A673 (cell line): ENCODE results near the gene NF1.

ENCODE experiments used
- CTCF ChIP-seq: fragments of 300-800, 200-600 bp; sonication (generic); conservative IDR thresholded peaks from 2 replicates; pipeline ENCODE4 v1.5.1; 2017; ENCODE audit warnings: low read depth, mild to moderate bottlenecking, antibody characterized with exemption, low read length, moderate library complexity, mixed read lengths
- EZH2 ChIP-seq: fragments of 200-600 bp; sonication (generic); IDR thresholded peaks from 2 replicates; pipeline ENCODE4 v1.6.1; 2017; ENCODE audit warnings: borderline replicate concordance, low read depth, mild to moderate bottlenecking, mixed read lengths, antibody characterized with exemption, low read length; ENCODE audit not compliant: poor library complexity, severe bottlenecking

- no peak for TF ChIP-seq CTCF
- no peak for TF ChIP-seq EZH2
Measured at GRCh38 chr17:31249835-31250141, 155.0 kb downstream of the NF1 start.
